GM18526 (cell line): Measurements from ENCODE around the gene FAM120C.

Experiments used
- POLR2A ChIP-seq: IDR thresholded peaks from 3 replicates; pipeline ENCODE4 v1.6.1; 2011; ENCODE audit not compliant: insufficient read length; ENCODE audit errors: extremely low read depth

The FAM120C gene

DNA sequence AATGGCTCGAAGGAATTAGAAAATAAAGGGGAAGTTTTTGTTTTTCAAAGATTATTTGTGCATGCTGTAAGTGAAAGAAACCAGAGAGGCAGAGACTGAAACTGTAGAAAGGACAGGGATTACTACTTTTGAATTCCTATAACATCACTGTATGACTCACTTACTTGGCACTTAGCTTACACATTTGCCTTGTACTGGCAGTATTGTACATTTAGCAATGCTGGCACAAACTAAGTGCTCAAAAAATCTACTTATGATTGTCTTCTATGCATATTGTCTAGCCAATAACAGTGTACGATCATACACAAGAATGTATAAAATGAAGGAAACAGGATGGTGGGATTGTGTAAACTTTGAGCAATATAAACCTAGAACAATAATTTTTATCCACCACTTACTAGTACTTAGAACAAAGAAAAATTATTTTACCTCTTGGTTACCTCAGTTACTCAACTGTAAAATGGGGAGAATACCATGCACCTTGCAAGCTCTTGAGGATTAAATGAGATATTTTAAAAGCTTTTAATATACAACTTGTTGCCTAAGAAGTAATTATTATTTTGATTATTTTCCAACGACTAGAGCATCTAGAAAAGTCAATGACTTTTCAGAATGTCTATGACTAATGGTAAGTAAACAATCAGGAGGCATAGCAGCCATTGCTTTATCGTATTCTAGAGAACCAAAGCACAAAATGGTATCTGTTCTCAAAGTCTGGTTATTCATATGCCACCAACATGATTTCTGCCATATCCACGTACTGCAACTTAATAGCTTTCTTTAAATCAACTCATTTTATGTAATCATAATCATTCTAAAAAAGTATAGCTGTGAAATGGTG, 4.7 kb downstream of the FAM120C start:
- no peak for TF ChIP-seq POLR2A

GRCh38 chrX:54177306-54177705, 5.7 kb downstream of the FAM120C start:
- TF ChIP-seq POLR2A = no peak

DNA sequence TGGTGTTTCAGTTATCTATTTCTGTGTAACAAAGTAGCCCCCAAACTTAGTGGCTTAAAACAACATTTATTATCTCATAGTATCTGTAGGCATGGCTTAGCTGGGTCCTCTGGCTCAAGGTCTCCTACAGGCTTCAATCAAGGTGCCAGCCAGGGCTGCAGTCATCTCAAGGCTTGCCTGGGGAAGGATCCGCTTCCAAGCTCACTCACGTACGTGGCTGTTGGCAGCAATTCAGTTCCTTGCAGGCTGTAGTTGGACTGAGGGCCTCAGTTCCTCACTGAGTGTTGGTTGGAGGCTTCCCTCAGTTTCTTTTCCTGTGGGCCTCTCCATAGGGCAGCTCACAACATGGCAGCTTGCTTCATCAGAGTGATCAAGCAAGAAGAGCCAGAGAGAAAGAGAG, 9.3 kb downstream of the FAM120C start:
- TF ChIP-seq POLR2A = no peak

DNA sequence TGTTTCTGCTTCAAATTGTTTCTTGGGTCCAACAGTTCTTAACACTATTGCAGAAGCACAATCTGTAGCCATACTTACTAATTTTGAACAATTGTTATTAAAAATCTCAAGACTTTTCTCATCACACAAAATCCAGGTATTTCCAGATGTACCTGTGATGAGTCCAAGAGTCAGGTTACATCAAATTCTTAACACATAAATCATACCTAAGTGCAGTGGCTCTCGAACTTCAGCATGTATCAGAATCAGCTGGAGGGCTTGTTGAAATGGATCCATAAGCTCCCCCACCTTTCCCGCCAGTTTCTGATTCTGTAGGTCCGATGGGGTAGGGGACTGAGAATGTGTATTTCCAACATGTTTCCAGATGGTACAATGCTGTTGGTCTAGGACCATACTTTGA, 10.6 kb downstream of the FAM120C start:
- TF ChIP-seq POLR2A = no peak

DNA sequence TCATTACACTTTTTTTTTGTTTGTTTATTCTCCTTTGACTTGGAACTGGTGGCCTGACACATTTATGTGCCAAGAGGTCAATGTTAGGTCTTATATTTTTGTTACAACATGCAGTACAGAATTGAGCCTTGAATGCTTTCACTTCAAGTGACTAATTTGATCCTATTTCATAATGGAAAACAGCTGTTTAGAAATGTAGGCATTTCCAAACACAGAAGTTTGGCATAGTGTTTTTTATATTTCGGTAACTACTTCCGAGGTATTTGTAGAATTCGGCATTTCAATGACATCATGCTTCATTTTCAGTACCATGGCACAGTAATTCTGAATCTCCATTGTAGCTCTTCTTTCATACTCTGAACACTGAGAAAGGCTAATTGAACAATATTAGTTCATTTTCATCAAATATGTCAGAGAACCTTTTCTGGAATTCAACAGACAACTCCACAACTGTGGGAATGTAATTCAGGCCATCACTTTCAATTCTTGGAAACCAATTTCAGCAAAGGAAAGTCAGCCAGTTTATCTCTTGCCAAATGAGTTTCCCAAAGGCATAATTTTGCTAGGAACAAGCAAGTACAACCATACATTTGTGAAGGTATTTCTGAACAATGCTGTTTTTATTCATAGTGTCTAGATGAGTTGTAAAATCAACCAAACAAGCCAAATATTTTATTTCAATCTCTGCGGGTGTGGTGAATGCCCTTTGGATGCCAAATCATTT, 11.4 kb downstream of the FAM120C start:
- no peak for TF ChIP-seq POLR2A

GRCh38 chrX:54171091-54171490, 12.0 kb downstream of the FAM120C start:
- no peak for TF ChIP-seq POLR2A

GRCh38 chrX:54166915-54167314, 16.1 kb downstream of the FAM120C start:
- TF ChIP-seq POLR2A = no peak

DNA sequence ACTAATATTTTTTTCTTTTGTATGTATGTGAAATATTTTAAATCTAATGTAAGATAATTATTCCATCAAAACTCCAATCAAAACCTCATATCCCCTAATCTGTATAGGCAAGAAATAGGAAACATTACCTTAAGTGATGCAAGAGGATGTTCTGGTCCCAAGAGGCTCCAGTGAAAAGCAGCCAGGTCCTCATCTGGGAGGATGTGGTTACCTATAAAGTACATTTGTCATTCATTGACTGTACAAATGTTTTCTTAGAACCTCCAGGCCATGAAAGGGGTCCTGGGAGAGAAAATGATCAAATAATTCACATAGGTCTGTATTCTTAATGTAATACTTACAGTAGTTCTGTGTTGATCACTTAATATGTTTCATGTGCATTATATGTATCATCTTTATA, 25.5 kb downstream of the FAM120C start:
- TF ChIP-seq POLR2A = no peak

GRCh38 chrX:54134269-54134668, 48.8 kb downstream of the FAM120C start:
- TF ChIP-seq POLR2A = no peak

- TF ChIP-seq POLR2A = no peak
These were observed 66.7 kb downstream of the FAM120C start for GRCh38 chrX:54116391-54116790.

- TF ChIP-seq POLR2A = no peak
These were observed 89.5 kb downstream of the FAM120C start for GRCh38 chrX:54093571-54093970.

- TF ChIP-seq POLR2A = no peak
These were observed 89.9 kb downstream of the FAM120C start for GRCh38 chrX:54093159-54093558.

DNA sequence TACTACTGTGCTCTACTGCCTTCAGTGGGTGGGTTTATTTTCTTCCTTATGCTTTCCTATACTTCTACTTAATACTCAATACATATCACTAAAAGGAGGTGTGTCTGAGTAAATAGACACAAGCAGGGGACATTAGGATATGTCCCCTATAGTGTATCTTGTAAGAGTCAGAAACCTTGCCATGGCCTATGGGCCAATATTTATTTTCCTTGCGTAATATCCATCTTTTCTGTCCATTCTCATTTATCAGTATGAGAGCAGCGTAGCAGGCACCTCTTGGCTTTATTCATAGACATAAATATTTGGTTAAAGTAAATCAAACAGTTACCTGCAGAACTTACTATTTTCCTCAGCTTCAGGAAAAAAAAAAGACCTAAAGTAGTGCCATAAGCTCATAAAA, 92.2 kb downstream of the FAM120C start:
- TF ChIP-seq POLR2A = no peak

- TF ChIP-seq POLR2A = no peak
These were observed 93.9 kb downstream of the FAM120C start for GRCh38 chrX:54089191-54089590.

DNA sequence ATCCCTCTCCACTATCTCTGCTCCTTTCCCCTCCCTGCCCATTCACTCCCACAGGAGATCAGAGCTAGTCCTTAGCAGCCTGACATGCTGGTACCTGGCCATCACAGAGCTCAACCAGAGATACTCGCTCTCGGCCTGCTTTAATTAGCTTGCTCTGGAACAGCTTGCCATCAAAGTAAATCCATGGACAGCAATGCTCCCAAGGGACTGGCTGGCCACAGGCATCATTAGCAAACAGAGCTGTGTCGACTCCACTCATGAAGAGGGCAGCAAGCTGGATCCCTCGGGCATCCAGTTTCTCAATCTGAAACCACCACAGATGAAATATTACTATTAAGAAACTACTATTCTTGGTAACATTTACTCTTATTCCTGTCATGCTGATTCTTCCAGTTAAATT, 95.4 kb downstream of the FAM120C start:
- no peak for TF ChIP-seq POLR2A

DNA sequence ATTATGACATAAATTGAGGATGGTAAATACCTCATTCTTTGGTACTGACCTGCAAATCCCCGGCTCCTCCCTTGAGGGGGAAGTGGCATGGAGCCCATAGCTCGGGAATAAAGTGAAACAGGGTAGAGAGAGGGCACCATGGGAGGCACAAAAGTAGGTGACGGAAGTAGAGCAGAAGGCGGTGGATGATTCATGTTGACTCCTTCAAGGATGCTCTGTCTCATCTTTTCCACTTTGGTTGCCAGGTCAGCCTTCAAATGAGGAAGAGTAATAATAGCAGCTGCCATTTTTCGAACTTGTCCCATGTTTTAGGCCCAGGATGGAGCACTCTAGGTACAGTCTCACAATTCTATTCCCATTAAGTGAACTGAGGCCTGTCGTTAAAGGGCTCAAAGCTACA, 97.4 kb downstream of the FAM120C start:
- no peak for TF ChIP-seq POLR2A

DNA sequence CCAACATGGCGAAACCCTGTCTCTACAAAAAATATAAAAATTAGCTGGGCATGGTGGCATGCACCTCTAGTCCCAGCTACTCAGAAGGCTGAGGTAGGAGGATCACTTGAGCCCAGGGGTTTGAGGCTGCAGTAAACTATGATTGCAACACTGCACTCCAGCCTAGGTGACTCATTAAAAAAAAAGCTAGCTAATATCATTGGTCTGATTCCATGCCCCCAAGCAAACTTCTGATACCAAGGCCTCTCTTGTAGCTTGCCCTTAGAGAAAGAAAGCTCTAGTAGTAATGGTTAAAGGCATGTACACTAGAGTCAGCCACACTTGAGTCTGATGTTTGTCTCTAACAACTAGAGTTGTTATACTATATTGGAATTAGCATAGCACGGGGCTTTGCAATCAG, 106.2 kb downstream of the FAM120C start:
- TF ChIP-seq POLR2A = no peak

- no peak for TF ChIP-seq POLR2A
These were observed 108.2 kb downstream of the FAM120C start for GRCh38 chrX:54074826-54075225.
